Iris pigment epithelial cell (primary cell): Measurements from ENCODE around the gene SPDYE17.
"Not testable (repeated sequence)": the region's sequence is repeated elsewhere in the genome, so short reads cannot be mapped to it uniquely, and the experiment has no call there.

Experiments
- DNase-seq: peaks from one replicate; pipeline ENCODE4 v3.0.0-alpha.2; 2011; ENCODE audit warnings: low read depth

The SPDYE17 gene

GRCh38 chr7:76998764-76999450 is 33.3 kb downstream of the SPDYE17 start:
- peak; percentile 2 for DNase-seq

- peak; percentile 3 for DNase-seq
These were observed 33.9 kb downstream of the SPDYE17 start for GRCh38 chr7:76998285-76998589.

DNA sequence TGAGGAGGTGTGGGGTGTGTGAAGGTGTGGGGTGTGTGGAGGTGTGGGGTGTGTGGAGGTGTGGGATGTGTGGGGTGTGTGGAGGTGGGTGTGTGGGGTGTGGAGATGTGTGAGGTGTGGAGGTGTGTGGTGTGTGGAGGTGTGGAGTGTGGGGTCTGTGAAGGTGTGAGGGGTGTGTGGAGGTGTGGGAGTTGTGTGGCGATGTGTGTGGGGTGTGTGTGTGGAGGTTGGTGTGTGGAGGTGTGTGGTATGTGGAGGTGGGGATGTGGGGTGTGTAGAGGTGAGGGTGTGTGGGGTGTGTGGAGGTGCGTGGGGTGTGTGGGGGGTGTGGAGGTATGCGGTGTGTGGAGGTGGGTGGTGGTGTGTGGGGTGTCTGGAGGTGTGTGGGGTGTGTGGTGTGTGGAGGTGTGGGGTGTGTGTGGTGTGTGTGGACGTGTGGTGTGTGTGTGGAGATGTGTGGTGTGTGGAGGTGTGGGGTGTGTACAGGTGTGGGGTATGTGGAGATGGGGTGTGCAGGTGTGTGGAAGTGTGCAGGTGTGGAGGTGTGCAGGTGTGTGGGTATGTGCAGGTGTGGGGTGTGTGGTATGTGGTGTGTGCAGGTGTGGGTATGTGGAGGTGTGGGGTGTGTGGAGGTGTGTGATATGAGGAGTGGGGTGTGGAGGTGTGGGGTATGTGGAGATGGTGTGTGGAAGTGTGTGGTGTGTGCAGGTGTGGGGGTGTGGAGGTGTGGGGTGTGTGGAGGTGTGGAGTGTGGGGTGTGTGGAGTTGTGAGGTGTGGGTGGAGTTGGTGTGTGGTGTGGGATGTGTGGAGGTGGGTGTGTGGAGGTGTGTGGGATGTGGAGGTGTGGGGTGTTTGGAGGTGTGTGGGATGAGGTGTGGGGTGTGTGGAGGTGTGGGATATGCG is 34.5 kb downstream of the SPDYE17 start:
- DNase-seq = peak; percentile 4

- not testable (repeated sequence) for DNase-seq
These were observed 35.2 kb downstream of the SPDYE17 start for GRCh38 chr7:76996932-76997331.

DNA sequence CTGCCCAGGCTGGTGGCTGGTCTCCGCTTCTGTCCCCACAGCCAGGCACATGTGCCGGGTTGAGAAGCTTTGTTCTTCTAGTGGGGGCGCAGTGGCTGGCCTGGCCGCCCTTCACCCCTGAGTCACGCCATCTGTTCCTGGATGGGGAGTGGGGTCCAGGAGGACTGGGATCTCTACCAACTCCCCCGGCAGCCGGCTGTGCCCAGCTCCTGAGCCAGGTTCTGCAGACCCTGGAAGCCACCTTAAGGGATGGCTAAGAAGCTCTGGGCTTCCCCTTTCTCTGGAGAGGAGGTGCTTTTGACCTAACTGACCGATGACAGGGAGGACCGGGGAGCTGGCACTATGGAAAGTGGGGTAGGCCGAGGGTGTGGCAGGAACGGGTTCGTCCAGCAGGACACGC is 37.9 kb downstream of the SPDYE17 start:
- DNase-seq = not testable (repeated sequence)

DNA sequence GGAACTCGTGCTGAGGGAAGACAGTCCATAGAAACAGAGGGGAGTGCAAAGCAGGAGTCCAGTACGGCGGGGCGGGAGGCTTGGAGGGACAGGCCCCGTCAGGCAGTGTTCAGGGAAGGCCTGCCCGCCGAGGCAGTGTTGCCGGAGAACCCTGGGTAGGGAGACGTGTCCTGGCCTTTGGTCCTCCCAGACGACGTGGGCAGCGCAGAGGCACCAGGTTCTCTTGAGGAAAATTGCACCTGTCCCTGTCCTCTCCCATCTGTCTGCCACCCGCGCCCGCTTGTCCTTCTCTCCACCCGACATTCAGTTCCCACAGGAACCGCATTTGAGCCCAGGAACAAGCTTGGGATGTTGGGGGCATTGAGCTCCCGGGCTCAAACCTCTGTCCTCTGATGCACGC is 38.3 kb downstream of the SPDYE17 start:
- not testable (repeated sequence) for DNase-seq

DNA sequence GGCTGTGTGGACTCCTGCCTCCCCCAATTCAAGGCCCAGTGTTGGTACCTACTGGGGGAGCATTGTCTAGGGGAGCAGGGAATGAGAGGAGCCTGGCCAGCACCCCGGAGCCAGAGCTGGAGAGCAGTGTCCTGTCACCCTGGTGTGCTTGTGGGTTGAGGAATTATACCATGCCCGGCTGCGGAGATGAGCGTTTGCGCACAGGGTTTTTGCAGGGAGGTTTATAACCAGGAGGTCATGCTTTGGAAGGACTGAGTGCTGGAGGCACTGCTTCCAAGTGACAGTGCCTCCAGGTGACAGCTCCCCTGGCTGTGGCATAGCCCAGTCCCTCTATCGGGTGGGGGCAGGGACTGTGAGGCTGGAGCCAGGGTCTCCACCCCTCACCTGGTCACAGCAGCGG is 39.3 kb downstream of the SPDYE17 start:
- DNase-seq = not testable (repeated sequence)

DNA sequence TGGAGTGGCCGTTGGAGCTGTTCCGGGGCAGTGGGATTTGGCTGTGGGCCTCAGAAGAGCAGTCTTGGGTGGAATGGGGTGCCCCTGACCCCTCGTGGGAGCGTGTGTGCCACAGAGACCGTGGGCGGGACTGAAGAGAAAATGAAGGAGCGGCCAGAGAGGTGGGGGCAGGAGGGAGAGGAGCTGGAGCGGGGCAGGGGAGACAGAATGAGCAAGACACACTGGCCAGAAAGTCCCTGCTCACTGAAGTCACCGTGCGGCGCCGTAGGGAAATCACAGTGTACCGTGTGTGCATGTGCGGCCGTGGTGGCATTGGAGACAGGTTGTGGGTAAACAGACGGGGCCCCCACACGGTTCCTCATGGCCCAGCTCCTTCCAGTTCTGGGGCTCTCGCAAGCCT is 40.0 kb downstream of the SPDYE17 start:
- DNase-seq = not testable (repeated sequence)

DNA sequence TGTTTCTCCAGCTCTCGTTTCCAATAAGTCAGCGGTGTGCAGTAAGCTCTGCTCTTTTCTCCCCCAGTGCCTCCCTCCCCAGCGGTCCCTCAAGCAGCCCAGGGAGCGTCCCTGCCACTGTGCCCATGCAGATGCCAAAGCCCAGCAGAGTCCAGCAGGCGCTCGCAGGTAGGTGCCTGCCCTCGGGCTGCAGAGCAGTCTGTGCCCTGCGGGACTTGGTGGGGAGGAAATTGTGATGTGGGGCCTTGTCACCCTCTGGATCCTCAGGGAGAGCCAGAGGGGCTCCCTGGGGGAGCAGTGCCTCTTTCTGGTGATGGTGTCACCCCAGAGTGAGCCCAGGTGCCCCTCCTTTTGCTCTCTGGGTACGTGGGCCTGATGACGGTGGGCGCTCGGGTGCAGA is 42.0 kb downstream of the SPDYE17 start:
- DNase-seq = not testable (repeated sequence)

GRCh38 chr7:76985924-76986717 is 46.0 kb downstream of the SPDYE17 start:
- DNase-seq = not testable (repeated sequence)

DNA sequence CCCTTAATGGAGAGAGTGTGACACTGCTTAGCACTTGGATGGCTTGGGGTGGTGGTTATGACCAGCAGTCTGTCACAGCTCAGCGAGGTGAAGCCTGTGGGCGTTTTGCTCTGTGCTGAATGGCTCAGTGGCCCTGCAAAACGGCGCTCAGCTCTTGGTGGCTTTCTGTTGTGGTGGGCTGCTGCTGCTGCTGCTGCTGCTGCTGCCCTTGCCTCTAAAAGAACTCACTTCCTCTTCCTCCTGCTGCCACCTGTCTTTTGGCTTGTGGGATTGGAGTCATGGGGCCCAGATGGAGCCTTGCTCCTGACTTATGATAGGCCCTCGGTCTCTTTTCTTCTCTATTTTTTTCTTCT is 47.4 kb downstream of the SPDYE17 start:
- DNase-seq = not testable (repeated sequence)

GRCh38 chr7:76983937-76984783 is 48.0 kb downstream of the SPDYE17 start:
- DNase-seq = not testable (repeated sequence)

DNA sequence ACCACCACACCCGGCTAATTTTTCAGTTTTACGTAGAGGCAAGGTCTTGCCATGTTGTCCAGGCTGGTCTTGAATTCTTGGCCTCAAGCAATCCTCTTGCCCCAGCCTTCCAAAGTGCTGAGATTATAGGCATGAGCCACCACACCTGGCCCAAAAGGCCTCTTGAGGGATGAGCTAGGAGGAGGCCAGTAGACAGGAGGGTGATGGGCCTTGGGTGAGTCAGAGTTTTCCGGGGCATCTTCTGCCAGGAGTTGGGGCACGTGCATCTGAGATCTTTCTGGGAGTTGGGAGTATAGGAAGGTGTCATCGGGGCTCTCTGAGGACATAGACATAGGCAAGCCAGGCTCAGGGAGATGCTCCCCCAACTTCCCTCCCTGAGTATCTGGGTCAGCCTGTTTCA is 48.8 kb downstream of the SPDYE17 start:
- DNase-seq = not testable (repeated sequence)

DNA sequence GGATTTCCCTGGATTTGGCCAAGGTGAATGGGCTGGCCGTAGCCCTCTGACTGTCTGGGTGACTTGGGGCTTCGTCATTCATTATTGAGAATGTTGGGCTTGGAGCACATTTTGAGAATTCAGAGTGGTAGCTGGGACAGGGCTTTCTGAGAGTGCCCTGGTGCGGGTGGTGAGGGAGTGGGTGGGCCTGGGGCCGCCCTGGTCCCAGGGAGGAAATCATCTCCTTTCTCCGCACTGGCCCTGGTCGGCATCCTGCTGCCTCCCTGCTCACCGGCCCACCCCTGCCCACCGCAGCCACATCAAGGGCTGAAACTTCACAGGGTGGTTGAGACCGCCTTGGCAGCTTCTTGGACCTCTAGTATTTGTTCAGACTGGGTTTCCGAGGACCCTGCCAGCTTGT is 49.7 kb downstream of the SPDYE17 start:
- DNase-seq = not testable (repeated sequence)

DNA sequence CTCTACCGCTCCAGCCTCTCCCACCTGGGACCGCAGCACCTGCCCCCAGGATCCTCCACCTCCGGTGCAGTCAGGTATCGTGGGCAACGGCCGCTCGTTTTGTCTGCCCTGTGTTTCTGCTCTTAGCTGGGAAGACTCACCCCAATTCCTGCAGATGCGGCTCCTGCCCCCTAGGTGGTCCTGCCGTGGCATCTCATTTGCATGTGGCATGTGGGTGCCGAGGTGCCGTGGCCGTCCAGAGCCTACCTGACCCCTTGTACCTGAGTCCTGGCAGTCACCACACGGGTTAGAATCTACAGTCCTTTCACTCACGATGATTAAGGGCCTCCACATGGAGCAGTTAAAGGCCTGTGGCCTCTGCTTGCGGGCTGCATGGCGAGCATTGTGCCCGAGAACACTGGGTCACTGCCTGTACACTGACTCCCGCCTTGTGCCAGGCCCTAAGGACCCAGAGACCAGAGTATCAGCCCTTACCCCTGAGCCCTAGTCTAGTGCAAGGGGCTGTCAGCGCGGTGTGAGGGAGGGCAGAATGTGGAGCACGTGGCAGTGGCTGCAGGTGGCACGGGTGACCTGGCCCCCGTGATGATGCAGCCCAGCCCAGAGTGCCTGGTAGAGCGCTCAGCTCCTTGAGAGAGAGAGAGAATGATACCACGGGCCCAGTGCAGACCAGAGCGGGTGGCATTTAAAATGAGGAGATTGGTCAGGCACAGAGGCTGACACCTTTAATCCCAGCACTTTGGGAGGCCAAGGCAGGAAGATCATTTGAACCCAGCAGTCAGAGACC is 50.8 kb downstream of the SPDYE17 start:
- DNase-seq = not testable (repeated sequence)

- DNase-seq = not testable (repeated sequence)
These were observed 51.6 kb downstream of the SPDYE17 start for GRCh38 chr7:76980576-76980975.

DNA sequence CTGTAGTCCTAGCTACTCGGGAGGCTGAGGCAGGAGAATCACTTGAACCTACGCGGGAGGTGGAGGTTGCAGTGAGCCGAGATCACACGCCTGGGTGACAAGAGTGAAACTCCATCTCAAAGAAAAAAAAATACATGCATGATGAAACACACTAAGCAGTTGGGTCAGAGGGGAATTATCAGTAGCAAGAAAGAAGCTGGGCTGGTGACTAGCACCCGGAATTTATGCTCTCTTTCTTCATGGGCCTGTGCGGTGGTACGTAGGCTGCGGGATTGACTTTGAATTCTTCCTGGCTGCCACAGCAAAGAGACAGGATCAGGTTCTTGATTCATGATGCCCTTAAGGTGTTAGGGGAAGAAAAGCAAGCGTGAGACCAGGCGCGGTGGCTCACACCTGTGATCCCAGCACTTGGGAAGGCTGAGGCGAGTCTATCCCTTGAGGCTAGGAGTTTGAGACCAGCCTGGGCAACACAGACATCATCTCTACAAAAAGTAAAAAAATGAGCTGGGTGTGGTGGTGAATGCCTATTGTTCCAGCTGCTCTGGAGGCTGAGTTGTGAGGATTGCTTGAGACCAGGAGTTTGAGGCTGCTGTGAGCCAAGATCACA is 54.3 kb downstream of the SPDYE17 start:
- not testable (repeated sequence) for DNase-seq

DNA sequence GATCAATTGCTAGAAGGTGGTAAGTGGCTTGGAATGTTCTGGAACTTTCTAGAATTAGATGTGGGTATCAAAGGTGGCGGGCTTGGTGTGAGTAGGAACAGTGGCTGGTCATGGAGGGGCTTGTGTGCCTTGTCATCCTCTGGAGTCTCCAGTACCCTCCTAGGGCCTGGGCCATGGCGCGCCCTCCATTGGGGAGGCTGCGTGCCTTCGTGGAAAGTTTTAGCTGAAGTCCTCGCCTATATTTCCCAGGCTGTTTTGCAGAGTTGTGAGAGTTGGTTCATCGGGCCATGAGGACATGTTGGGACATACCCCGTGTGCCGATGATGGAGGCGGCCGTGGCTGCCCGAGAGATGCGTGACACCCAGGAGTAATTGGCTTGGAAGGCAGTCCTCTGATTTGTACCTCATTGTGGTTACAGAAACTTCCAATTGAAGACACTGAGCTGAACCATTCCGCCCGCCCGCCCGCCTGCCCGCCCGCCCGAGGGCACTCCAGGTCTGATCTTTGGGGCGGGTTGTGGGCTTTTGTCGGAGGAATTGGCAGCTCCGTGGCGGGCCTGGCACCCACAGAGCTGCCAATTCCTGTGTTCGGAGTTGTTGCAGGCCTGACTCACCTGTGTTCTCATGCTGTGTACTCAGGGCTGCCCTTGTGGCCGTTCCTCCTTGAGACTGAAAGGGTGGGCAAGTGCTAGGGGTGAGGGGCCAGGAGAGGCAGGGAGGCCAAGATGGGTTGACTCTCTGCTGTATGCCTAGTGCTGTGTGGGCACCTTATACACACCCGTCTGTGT is 57.2 kb downstream of the SPDYE17 start:
- DNase-seq = not testable (repeated sequence)

DNA sequence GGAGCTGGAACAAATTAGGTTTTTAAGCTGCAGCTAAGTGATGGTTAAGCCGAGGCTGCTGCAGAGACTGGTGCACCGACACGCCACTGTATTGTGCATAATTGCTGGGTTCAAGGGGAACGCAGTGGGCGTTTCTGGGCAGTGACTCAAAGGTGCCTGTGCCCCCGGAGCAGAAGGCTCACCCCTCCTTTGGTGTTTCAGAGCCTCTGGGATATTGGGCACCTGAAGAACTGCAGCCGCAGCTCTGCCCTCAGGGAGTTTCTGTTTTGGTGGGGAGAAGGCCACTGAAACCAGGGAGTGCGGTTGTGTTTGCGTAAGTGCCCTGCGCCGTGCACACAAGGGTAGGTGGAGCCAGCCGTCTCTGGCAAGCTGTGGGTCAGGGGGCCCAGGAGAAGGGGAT is 57.8 kb downstream of the SPDYE17 start:
- not testable (repeated sequence) for DNase-seq

DNA sequence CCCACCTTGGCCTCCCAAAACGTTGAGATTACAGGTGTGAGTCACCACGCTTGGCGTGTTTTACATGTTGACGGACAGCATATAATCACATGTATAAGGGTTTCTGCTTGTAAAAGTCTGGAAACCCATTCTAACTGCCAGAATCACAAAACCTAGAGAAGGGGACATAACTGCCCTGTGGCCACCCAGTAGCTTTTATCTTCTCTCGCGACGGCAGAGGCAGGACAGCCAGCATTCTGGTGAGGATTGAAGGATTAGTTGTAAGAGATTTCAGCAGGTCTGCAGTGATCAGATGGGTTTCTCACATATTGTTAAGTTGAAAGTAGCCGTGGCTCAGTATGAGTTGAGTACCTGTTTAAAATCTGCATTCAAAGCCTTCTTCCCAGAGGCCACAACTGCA is 59.8 kb downstream of the SPDYE17 start:
- not testable (repeated sequence) for DNase-seq
